Measurements from ENCODE around the gene SLC32A1. TPM values are rescaled to one million over a fixed set of nuclear protein-coding genes. Genes with fewer than 3 reads are reported as not detected.

Gene SLC32A1
- total and polyA plus RNA-seq, 2 of the 13 experiments (the other 11 are each of a cell fraction or from before 2014, with no cell fraction given): not detected

DNA sequence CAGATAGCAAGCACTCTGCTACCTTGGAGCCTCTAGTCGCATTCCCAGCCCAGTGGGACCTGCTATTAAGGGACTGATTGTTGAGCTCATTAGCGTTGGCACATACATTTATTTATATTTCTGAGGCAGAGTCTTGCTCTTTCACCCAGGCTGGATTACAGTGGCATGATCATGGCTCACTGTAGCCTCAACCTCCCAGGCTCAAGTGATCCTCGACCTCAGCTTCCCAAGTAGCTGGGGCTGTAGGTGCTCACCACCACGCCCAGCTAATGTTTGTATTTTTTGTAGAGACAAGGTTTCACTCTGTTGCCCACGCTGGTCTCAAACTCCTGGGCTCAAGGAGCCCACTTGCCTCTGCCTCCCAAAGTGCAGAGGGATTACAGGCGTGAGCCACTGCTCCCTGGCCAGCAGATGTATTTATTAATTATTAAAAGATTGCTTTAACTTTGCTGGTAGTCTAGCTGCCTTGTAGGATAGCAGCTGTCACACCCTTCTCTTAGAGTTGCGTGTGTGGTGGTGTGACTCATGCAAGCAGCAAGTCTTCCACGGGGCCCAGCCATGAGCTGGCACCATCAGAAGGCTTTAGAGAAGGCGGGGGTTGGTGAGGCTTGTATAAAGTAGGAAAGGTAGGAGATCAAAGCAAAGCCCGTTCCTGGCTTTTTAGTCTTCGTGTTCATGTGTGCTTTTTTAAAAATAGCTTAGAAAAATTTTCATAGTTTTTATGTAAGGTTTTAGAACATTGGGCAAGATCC is 40.5 kb downstream of the SLC32A1 start:
- Histone ChIP-seq H3K79me2 (ENCODE audit: insufficient read depth, low read length) (no peaks in the 10 kb centered on the region), H3K4me3 (replicated peaks in 1 of 3; ENCODE audit: insufficient read depth in 1 of 3, low read depth in 2 of 3, low read length in 3 of 3) (no peak overlapping the region), H3K27me3 (ENCODE audit: control insufficient read depth in 1 of 2, insufficient read depth in 2 of 2, low read length in 2 of 2) (no peaks in the 10 kb centered on the region), H3K9me3 (ENCODE audit: low read length) (no peaks in the 10 kb centered on the region), H3K36me3 (replicated peaks in 1 of 2; ENCODE audit: control insufficient read depth in 1 of 2, insufficient read depth in 2 of 2, low read length in 2 of 2) (peaks cover 37 to 90% of the 10 kb centered on the region in 2 experiments), H3K4me1 (ENCODE audit: insufficient read depth, low read length) (no peaks in the 10 kb centered on the region), H3K27ac (ENCODE audit: extremely low read length, insufficient read depth, low read length) (no peak overlapping the region), H2AFZ (ENCODE audit: low read length) (no peak overlapping the region), H4K20me1 (ENCODE audit: insufficient read depth, low read length) (no peaks in the 10 kb centered on the region), H3K4me2 (ENCODE audit: low read depth, low read length) (no peak overlapping the region), H3K9ac (ENCODE audit: insufficient read depth, low read depth, low read length) (no peak overlapping the region)
- no TSS peak for BruUV-seq (replicated peaks)
- 83% methylated on average over 11 of the region's 11 CpGs for WGBS (ENCODE audit: low lambda C conversion rate)
- in situ Hi-C loops (cut with HindIII; ENCODE audit: extremely low pct_ligation_motif_present, low pct_unique_long_range_greater_than_20kb) (no loop called here), intact Hi-C loops (cut with micrococcal nuclease; ENCODE audit: unreplicated experiment) (no loop called here)
- ATAC-seq (peak; percentile 43), DNase-seq (ENCODE audit: low spot score) (peak; percentile 35), FAIRE-seq (no peak)
- TF ChIP-seq REPIN1 (CRISPR knock-in tag; IDR thresholded peaks at IDR 0.05; ENCODE audit: borderline replicate concordance, low read depth) (no peak), NRL (CRISPR knock-in tag; IDR thresholded peaks at IDR 0.05; ENCODE audit: borderline replicate concordance) (0 out of 2 replicates have a peak, but pooled peaks have one; percentile 22), FOSL2 (CRISPR knock-in tag; IDR thresholded peaks at IDR 0.05) (peak; percentile 82)
- POLR2A ChIA-PET: no interaction called here
- CTCF ChIA-PET (ENCODE audit: low intra/inter-chr PET ratio, low total read pairs): no interaction called here

DNA sequence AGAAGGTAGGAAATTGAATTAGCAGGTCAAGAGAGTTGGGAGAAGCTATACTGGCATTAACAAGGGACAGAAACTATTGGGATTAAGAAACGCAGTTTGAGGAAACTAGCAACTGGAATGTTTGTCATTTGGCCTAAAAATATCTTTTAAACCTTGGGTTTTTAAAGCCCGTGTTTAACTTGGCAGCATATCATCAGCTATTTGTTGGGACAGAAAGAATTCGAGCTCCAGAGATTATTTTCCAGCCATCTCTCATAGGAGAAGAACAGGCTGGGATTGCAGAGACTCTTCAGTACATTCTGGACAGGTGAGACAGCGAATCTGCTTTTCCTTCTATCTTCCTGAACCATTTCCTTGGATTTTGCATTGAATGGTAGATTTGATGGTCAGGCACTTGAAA is 41.8 kb downstream of the SLC32A1 start:
- 93% methylated on average over 4 of the region's 4 CpGs for WGBS (ENCODE audit: low lambda C conversion rate)
- Histone ChIP-seq H3K27me3 (ENCODE audit: control insufficient read depth in 1 of 2, insufficient read depth in 2 of 2, low read length in 2 of 2) (no peaks in the 10 kb centered on the region), H3K9ac (ENCODE audit: insufficient read depth, low read depth, low read length) (no peak overlapping the region), H3K9me3 (ENCODE audit: low read length) (no peaks in the 10 kb centered on the region), H3K4me3 (replicated peaks in 1 of 3; ENCODE audit: insufficient read depth in 1 of 3, low read depth in 2 of 3, low read length in 3 of 3) (no peak overlapping the region), H2AFZ (ENCODE audit: low read length) (no peak overlapping the region), H3K79me2 (ENCODE audit: insufficient read depth, low read length) (no peaks in the 10 kb centered on the region), H4K20me1 (ENCODE audit: insufficient read depth, low read length) (no peaks in the 10 kb centered on the region), H3K4me2 (ENCODE audit: low read depth, low read length) (no peak overlapping the region), H3K27ac (ENCODE audit: extremely low read length, insufficient read depth, low read length) (no peak overlapping the region), H3K36me3 (replicated peaks in 1 of 2; ENCODE audit: control insufficient read depth in 1 of 2, insufficient read depth in 2 of 2, low read length in 2 of 2) (peaks cover 32 to 86% of the 10 kb centered on the region in 2 experiments), H3K4me1 (ENCODE audit: insufficient read depth, low read length) (peaks cover 8% of the 10 kb centered on the region)
- ChIA-PET POLR2A (no interaction called here), CTCF (ENCODE audit: low intra/inter-chr PET ratio, low total read pairs) (no interaction called here)
- intact Hi-C loops (cut with micrococcal nuclease; ENCODE audit: unreplicated experiment) (no loop called here), in situ Hi-C loops (cut with HindIII; ENCODE audit: extremely low pct_ligation_motif_present, low pct_unique_long_range_greater_than_20kb) (no loop called here)
- BruUV-seq (replicated peaks): no TSS peak
- DNase-seq (ENCODE audit: low spot score) (no peak), ATAC-seq (no peak), FAIRE-seq (no peak)
- TF ChIP-seq CBFB (CRISPR knock-in tag; IDR thresholded peaks at IDR 0.05) (no peak), ATF7-NPFF (CRISPR knock-in tag; IDR thresholded peaks at IDR 0.05; ENCODE audit: low read depth) (no peak)
- TF ChIP-seq, protein P1, sequence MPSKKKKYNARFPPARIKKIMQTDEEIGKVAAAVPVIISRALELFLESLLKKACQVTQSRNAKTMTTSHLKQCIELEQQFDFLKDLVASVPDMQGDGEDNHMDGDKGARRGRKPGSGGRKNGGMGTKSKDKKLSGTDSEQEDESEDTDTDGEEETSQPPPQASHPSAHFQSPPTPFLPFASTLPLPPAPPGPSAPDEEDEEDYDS (CRISPR knock-in tag; IDR thresholded peaks at IDR 0.05): no peak
